ENCODE data around the gene MSI2. TPM values are rescaled to one million over a fixed set of nuclear protein-coding genes. Genes with fewer than 3 reads are reported as not detected.

Gene MSI2
- total and polyA plus RNA-seq, 2 donors, result 25.3 to 52.5 TPM

DNA sequence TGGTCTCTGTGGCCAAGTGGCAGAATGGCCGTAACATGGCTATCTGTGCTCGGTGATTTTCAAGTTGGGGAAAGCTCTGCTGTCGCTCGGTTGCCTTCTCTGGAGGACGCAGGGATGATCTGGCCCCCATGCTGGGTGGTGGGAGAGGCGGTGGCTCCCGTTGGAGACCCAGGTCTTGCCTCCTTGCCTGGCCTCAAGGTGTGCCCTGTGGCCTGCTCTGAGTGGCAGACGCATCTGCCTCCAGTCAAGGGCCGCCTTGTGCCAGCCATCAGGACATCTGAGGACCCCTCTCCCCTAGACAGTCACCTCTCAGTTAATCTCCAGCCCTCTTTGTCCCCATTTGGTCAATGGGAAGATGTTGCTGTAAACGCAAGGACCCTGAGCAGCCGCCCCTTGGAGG lies 322.9 kb downstream of the MSI2 start:
- H3K27ac ChIP-seq (ENCODE audit: low read depth in 1 of 2, low read length in 1 of 2), result no peak overlapping the region
- WGBS, result 99% methylated on average over 11 of the region's 11 CpGs
- peaks cover 1 to 15% of the 10 kb centered on the region in 2 donors for H3K4me1 ChIP-seq (ENCODE audit: control insufficient read depth in 2 of 2, insufficient read depth in 2 of 2, low read length in 2 of 2)
- H3K9me3 ChIP-seq (ENCODE audit: control insufficient read depth in 2 of 2, insufficient read depth in 1 of 2, low read length in 1 of 2), result no peaks in the 10 kb centered on the region
- no peak for DNase-seq (ENCODE audit: low read depth in 6 of 9, low spot score in 9 of 9)
- no peaks in the 10 kb centered on the region for H3K27me3 ChIP-seq (ENCODE audit: control insufficient read depth in 2 of 2, insufficient read depth in 1 of 2, low read length in 1 of 2)
- no peak overlapping the region for H3K4me3 ChIP-seq (ENCODE audit: low read length in 2 of 2)
- H3K36me3 ChIP-seq (ENCODE audit: control insufficient read depth in 2 of 2, insufficient read depth in 2 of 2, low read length in 1 of 2), result peaks cover 4 to 18% of the 10 kb centered on the region in 2 donors

DNA sequence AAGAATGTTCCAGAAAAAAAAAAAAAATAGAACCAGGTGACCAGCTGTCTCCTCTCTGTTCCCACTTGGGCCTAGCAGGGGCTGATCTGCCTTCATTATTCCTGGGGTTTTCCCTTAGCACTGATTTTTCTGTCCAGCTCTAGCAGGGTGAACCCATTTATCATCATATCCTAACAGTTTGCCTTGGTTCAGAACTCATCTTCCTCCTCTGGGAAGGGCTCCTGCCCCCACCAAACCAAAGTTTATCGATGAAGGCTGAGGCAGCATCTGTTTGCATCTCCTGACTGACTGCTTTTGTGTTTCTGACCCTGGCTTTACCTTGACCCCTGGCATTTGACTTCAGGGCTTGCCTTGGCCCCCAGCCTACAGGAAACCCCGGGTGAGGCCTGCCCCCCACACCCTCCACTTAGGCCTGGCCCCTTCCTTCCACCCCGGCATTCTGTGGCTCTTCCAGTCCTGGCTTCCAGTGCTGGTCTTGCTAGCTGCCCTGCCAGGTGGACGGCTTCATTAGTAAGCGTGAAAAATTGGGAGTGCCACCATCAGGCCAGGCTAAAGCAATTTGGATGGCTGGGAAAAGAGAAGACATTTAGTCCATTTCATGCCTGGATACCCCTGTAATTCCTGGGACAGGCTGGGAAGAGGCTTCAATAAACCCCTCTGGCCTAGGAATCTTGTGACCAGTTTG lies 323.9 kb downstream of the MSI2 start:
- no peak for DNase-seq (ENCODE audit: low read depth in 6 of 9, low spot score in 9 of 9)
- WGBS, result 84% methylated on average over 5 of the region's 5 CpGs

DNA sequence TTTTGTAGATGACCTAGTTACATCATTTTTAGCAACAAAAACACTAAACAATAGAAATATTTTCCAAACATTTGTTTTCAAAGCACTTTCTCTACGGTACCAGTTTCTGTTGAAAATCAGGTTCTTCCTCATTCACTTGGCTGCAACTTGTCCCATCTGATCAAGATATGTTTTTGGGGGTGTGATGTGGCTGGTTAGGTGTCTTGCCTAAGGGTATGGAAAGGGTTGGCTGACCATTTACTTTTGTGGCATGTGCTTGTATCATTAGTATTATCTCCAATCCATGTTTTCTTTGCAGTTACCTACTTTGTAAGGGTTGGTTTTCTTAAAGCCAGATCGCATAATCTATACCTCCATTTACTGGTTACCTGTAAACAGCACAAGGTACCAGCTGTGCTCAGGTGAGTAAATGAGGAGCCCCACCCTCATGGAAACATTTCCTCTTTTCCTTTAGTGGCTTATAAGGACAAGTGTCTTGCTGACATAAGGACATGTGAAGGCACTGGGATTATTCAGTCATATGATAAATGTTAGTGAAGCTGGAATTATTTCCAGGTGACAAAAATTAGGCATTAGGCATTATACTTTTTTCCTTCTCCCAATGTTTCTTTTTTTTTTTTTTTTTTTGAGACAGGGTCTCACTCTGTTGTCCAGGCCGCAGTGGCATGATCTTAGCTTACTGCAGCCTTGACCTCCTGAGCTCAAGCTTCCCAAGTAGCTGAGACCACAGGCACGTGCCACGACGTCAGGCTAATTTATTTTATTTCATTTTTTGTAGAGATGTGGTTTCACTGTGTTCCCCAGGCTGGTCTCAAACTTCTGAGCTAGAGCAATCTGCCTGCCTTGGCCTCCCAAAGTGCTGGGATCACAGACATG lies 326.8 kb downstream of the MSI2 start:
- H3K27me3 ChIP-seq (ENCODE audit: control insufficient read depth in 2 of 2, insufficient read depth in 1 of 2, low read length in 1 of 2), result no peaks in the 10 kb centered on the region
- no peaks in the 10 kb centered on the region for H3K9me3 ChIP-seq (ENCODE audit: control insufficient read depth in 2 of 2, insufficient read depth in 1 of 2, low read length in 1 of 2)
- H3K4me1 ChIP-seq (ENCODE audit: control insufficient read depth in 2 of 2, insufficient read depth in 2 of 2, low read length in 2 of 2), result peaks cover 35 to 49% of the 10 kb centered on the region in 2 donors
- DNase-seq (ENCODE audit: low read depth in 6 of 9, low spot score in 9 of 9), result no peak
- no peak overlapping the region for H3K27ac ChIP-seq (ENCODE audit: low read depth in 1 of 2, low read length in 1 of 2)
- no peak overlapping the region for H3K4me3 ChIP-seq (ENCODE audit: low read length in 2 of 2)
- H3K36me3 ChIP-seq (ENCODE audit: control insufficient read depth in 2 of 2, insufficient read depth in 2 of 2, low read length in 1 of 2), result peaks cover 4 to 5% of the 10 kb centered on the region in 2 donors
- 71% methylated on average over 6 of the region's 6 CpGs for WGBS

More for the DNA sequence above, 323.9 kb downstream of the MSI2 start:
- peaks cover 4 to 14% of the 10 kb centered on the region in 2 donors for H3K36me3 ChIP-seq (ENCODE audit: control insufficient read depth in 2 of 2, insufficient read depth in 2 of 2, low read length in 1 of 2)
- H3K4me1 ChIP-seq (ENCODE audit: control insufficient read depth in 2 of 2, insufficient read depth in 2 of 2, low read length in 2 of 2), result peaks cover 11 to 23% of the 10 kb centered on the region in 2 donors
- no peaks in the 10 kb centered on the region for H3K9me3 ChIP-seq (ENCODE audit: control insufficient read depth in 2 of 2, insufficient read depth in 1 of 2, low read length in 1 of 2)
- no peak overlapping the region for H3K4me3 ChIP-seq (ENCODE audit: low read length in 2 of 2)
- no peaks in the 10 kb centered on the region for H3K27me3 ChIP-seq (ENCODE audit: control insufficient read depth in 2 of 2, insufficient read depth in 1 of 2, low read length in 1 of 2)
- H3K27ac ChIP-seq (ENCODE audit: low read depth in 1 of 2, low read length in 1 of 2), result no peak overlapping the region

DNA sequence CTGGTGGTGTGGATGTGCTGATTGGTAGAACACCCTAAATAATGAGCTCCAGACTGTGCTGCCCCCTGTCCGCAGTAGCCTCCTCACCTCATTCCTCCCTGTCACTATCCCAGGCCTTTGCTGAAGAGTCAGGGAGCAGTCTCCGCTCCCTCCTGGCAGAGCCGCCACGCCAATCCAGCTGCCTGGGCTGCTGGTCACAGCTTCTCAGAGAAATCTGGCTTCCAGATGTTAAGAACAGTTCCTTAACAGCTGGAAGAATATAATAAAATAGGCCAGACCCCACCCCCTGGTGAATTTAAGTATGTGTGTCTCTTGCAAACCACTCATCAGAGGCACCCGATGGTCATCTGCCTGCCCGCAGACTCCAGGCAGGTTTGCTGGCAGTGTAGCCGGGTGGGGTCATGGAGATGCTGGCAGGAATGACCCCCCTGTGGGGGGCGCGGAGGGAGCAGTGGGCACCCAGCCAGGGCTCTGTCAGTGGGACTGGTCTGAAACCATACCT lies 327.8 kb downstream of the MSI2 start:
- 96% methylated on average over 9 of the region's 9 CpGs for WGBS
- Histone ChIP-seq H3K27ac (ENCODE audit: low read depth in 1 of 2, low read length in 1 of 2) (no peak overlapping the region), H3K9me3 (ENCODE audit: control insufficient read depth in 2 of 2, insufficient read depth in 1 of 2, low read length in 1 of 2) (no peaks in the 10 kb centered on the region), H3K4me1 (ENCODE audit: control insufficient read depth in 2 of 2, insufficient read depth in 2 of 2, low read length in 2 of 2) (peaks cover 36 to 56% of the 10 kb centered on the region in 2 donors), H3K36me3 (ENCODE audit: control insufficient read depth in 2 of 2, insufficient read depth in 2 of 2, low read length in 1 of 2) (peaks cover 4 to 12% of the 10 kb centered on the region in 2 donors), H3K4me3 (ENCODE audit: low read length in 2 of 2) (no peak overlapping the region), H3K27me3 (ENCODE audit: control insufficient read depth in 2 of 2, insufficient read depth in 1 of 2, low read length in 1 of 2) (no peaks in the 10 kb centered on the region)
- DNase-seq (ENCODE audit: low read depth in 6 of 9, low spot score in 9 of 9), result no peak

DNA sequence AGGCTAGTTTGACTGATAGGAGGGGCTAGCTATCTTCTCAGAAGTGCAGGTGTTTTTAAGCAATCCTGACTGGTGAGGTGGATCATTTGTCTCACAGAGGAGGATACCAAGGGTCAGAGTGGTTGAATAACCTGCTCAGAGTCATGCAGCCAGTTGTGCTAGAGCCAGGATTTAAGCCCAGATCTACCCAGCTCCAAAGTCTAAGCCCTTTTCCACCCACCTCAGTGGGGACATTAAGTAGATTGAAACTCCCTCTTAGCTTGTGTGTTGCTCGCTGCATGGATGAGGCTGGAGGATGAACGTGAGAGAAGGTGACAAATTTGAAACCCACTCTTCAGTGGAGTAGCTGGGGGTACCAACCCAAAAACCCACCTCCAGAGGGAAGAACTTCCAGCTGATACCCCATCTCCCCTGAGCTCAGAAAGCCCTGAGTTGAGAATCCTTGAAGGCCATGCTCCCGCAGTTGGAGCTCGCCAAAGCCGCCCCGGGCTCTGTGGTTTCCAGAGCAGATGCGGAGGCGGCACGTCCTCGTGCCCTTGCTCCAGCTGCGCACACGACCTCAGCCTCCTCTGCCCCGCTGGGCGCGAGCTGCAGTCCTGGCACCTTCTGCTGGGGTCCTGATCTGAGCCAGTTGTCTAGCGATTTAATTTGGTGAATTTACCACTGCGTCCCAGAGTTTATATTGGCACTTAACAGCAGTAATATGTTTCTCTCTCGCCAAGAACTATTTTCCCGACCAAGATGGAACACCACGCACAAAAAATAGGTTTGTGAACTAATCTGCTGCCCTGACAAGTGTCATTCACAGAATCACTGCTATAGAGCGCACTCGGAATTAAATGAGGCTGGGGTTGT lies 329.2 kb downstream of the MSI2 start:
- peak in 4 of 9 donors; percentile 23 to 64 (median 46) for DNase-seq (ENCODE audit: low read depth in 6 of 9, low spot score in 9 of 9)
- Histone ChIP-seq H3K4me3 (ENCODE audit: low read length in 2 of 2) (no peak overlapping the region), H3K27ac (ENCODE audit: low read depth in 1 of 2, low read length in 1 of 2) (peak overlapping the region in 1 of 2 donors; percentile 44), H3K4me1 (ENCODE audit: control insufficient read depth in 2 of 2, insufficient read depth in 2 of 2, low read length in 2 of 2) (peaks cover 36 to 59% of the 10 kb centered on the region in 2 donors), H3K27me3 (ENCODE audit: control insufficient read depth in 2 of 2, insufficient read depth in 1 of 2, low read length in 1 of 2) (no peaks in the 10 kb centered on the region), H3K9me3 (ENCODE audit: control insufficient read depth in 2 of 2, insufficient read depth in 1 of 2, low read length in 1 of 2) (no peaks in the 10 kb centered on the region), H3K36me3 (ENCODE audit: control insufficient read depth in 2 of 2, insufficient read depth in 2 of 2, low read length in 1 of 2) (peaks cover 4 to 15% of the 10 kb centered on the region in 2 donors)
- WGBS, result 41% methylated on average over 22 of the region's 22 CpGs

DNA sequence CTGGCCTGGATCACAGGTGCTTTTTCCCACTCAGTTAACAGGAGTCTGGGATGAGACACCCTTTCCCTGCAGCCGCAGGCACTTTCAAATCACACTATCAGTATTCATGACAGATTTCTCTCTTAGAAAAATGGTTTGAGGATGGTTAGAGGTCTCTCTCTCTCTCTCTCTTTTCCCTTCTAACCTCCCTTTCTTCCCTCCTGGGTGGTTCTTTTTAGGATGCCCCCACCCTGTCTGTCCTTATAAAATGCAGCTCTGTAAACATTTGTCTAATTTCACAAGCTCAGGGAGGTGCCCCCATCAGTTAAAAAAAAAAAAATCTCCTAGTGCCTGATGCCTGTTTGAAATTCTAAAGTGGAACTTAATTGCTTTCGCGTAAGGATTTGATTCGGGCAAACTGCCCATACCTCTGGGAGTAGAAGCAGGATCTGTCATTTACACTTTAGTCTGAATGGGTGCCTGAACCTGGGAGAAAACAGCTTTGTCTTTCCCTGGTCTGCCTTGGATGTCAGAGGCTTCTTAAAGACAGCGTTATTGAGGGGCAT lies 329.9 kb downstream of the MSI2 start:
- 96% methylated on average over 5 of the region's 5 CpGs for WGBS
- no peaks in the 10 kb centered on the region for H3K9me3 ChIP-seq (ENCODE audit: control insufficient read depth in 2 of 2, insufficient read depth in 1 of 2, low read length in 1 of 2)
- peak overlapping the region in 1 of 2 donors; percentile 38 for H3K27ac ChIP-seq (ENCODE audit: low read depth in 1 of 2, low read length in 1 of 2)
- H3K27me3 ChIP-seq (ENCODE audit: control insufficient read depth in 2 of 2, insufficient read depth in 1 of 2, low read length in 1 of 2), result no peaks in the 10 kb centered on the region
- peaks cover 40 to 64% of the 10 kb centered on the region in 2 donors for H3K4me1 ChIP-seq (ENCODE audit: control insufficient read depth in 2 of 2, insufficient read depth in 2 of 2, low read length in 2 of 2)
- no peak overlapping the region for H3K4me3 ChIP-seq (ENCODE audit: low read length in 2 of 2)
- DNase-seq (ENCODE audit: low read depth in 6 of 9, low spot score in 9 of 9), result no peak
- peaks cover 4 to 20% of the 10 kb centered on the region in 2 donors for H3K36me3 ChIP-seq (ENCODE audit: control insufficient read depth in 2 of 2, insufficient read depth in 2 of 2, low read length in 1 of 2)

DNA sequence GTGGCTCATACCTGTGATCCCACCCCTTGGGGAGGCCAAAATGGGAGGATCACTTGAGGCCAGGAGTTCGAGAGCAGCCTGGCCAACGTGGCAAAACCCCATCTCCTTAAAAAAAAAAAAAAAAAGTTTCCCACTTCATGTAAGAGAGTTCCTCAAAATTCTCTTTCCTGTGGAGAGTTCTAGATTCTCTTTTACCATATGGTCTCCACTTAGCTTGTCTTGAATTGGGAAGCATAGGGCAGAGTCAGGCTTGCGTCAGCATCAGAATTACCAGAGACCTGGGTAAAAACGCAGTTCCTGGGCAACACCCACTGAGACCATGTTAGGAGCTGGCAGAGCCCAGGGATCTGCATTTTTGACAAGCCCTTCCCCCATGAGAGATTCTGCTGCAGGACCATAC lies 330.4 kb downstream of the MSI2 start:
- Histone ChIP-seq H3K4me3 (ENCODE audit: low read length in 2 of 2) (no peak overlapping the region), H3K27me3 (ENCODE audit: control insufficient read depth in 2 of 2, insufficient read depth in 1 of 2, low read length in 1 of 2) (no peaks in the 10 kb centered on the region), H3K27ac (ENCODE audit: low read depth in 1 of 2, low read length in 1 of 2) (no peak overlapping the region), H3K36me3 (ENCODE audit: control insufficient read depth in 2 of 2, insufficient read depth in 2 of 2, low read length in 1 of 2) (peaks cover 4 to 20% of the 10 kb centered on the region in 2 donors), H3K9me3 (ENCODE audit: control insufficient read depth in 2 of 2, insufficient read depth in 1 of 2, low read length in 1 of 2) (no peaks in the 10 kb centered on the region), H3K4me1 (ENCODE audit: control insufficient read depth in 2 of 2, insufficient read depth in 2 of 2, low read length in 2 of 2) (peaks cover 40 to 64% of the 10 kb centered on the region in 2 donors)
- WGBS, result 92% methylated on average over 4 of the region's 4 CpGs
- DNase-seq (ENCODE audit: low read depth in 6 of 9, low spot score in 9 of 9), result no peak

DNA sequence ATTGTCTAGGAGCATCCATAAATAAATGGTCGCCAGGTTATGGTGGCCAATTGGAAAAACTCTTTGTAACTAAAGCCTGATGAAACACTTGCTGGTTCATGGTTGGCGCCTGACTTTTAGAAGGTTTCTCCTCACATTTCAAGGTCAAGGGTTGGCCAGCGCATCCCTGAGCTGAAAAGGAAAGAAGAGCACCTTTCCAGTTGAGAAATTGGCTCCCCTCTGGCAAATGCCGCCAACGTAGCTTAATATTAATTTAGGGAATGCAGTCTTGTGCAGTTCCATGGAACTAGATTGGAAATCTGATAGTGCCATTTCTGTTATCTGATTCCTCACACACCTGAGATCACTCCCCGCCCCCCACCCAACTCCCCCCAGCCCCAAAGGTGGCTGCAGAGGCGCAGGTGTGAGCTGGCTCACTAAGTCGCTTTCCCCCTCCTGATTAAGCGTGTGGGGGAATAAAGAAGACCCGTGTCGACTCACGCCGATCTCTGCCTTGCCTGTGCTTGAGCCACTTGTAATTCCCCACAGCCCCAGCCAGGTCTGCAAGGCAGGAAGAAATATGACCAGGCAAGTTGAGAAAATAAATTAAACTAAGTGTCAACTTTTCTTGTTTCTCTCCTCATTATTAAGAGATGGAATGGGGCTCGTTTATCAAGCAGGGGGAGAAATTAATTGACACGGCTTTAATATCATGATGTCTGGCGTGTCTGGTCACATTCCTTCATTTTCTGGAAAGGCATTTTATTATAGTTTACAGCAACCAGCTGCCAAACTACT lies 331.1 kb downstream of the MSI2 start:
- no peak for DNase-seq (ENCODE audit: low read depth in 6 of 9, low spot score in 9 of 9)
- WGBS, result 90% methylated on average over 16 of the region's 16 CpGs
- H3K4me3 ChIP-seq (ENCODE audit: low read length in 2 of 2), result no peak overlapping the region
- H3K36me3 ChIP-seq (ENCODE audit: control insufficient read depth in 2 of 2, insufficient read depth in 2 of 2, low read length in 1 of 2), result peaks cover 4 to 20% of the 10 kb centered on the region in 2 donors
- no peaks in the 10 kb centered on the region for H3K9me3 ChIP-seq (ENCODE audit: control insufficient read depth in 2 of 2, insufficient read depth in 1 of 2, low read length in 1 of 2)
- no peaks in the 10 kb centered on the region for H3K27me3 ChIP-seq (ENCODE audit: control insufficient read depth in 2 of 2, insufficient read depth in 1 of 2, low read length in 1 of 2)
- H3K4me1 ChIP-seq (ENCODE audit: control insufficient read depth in 2 of 2, insufficient read depth in 2 of 2, low read length in 2 of 2), result peaks cover 40 to 64% of the 10 kb centered on the region in 2 donors
- peak overlapping the region in 1 of 2 donors; percentile 46 for H3K27ac ChIP-seq (ENCODE audit: low read depth in 1 of 2, low read length in 1 of 2)
